Activated naive CD8-positive, alpha-beta T cell treated with anti-CD3 and anti-CD28 coated beads, Interleukin-2, amount 10 ng/mL, durations not matched to agents 7 days and 5 days (primary cell): ENCODE measurements around the gene ASZ1. TPM values are rescaled to one million over a fixed set of nuclear protein-coding genes. Genes with fewer than 3 reads are reported as not detected.

ENCODE experiments used
- ATAC-seq: fragments of 150-1000 bp; cut with Tn5 transposase; one replicate; pipeline ENCODE4 v1.10.0; 2021; ENCODE audit warnings: low read depth, moderate library complexity
- POLR2A ChIA-PET: fragments of 350-600 bp; sonication (Branson Sonifier 250); formaldehyde crosslinking; loops from one replicate; lab custom pipeline; 2021; ENCODE audit warnings: antibody characterized with exemption; lab: Charles Lee
- DNase-seq: peaks from one replicate; pipeline ENCODE4 v3.0.0; 2021
- H3K27ac Mint-ChIP-seq: one replicate; pipeline ENCODE4 v1.8.0; 2022; ENCODE audit warnings: mild to moderate bottlenecking, mixed read lengths
- H3K27me3 Mint-ChIP-seq: one replicate; pipeline ENCODE4 v1.8.0; 2022; ENCODE audit warnings: mild to moderate bottlenecking, moderate library complexity, mixed read lengths
- H3K36me3 Mint-ChIP-seq: one replicate; pipeline ENCODE4 v1.8.0; 2021; ENCODE audit warnings: mild to moderate bottlenecking, mixed read lengths
- H3K4me1 Mint-ChIP-seq: one replicate; pipeline ENCODE4 v1.8.0; 2021; ENCODE audit warnings: mixed read lengths
- H3K4me3 Mint-ChIP-seq: one replicate; pipeline ENCODE4 v1.8.0; 2022; ENCODE audit warnings: mild to moderate bottlenecking, moderate library complexity, mixed read lengths
- H3K9me3 Mint-ChIP-seq: one replicate; pipeline ENCODE4 v1.8.0; 2021; ENCODE audit warnings: mixed read lengths
- total RNA-seq, 2 experiments: library from RNA; stranded (reverse); gene quantifications; one replicate each; pipeline ENCODE4 v1.2.3, GENCODE V29; 2021

Gene ASZ1
- total RNA-seq, 2 experiments from 2014 or later, result not detected

DNA sequence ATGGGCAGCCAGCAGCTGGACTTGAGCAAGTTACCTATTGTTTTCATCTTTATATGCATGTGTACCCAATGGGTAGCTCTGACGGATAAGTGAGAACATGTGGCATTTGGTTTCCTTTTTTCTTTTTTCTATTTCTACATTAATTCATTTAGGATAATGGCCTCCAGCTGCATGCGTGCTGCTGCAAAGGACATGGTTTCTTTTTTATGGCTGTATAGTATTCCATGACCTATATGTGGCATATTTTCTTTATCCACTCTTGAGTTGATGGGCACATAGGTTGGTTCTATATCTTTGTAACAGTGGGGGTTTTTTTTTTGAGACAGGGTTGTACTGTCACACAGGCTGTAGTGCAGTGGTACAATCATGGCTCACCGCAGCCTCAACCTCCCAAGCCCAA is 37.4 kb downstream of the ASZ1 start:
- POLR2A ChIA-PET, result no interaction called here
- no peaks in the 10 kb centered on the region for H3K36me3 Mint-ChIP-seq
- H3K27ac Mint-ChIP-seq, result no peak overlapping the region
- H3K27me3 Mint-ChIP-seq, result peaks cover 3% of the 10 kb centered on the region
- DNase-seq, result no peak
- H3K4me3 Mint-ChIP-seq, result no peak overlapping the region
- H3K4me1 Mint-ChIP-seq, result no peaks in the 10 kb centered on the region
- ATAC-seq, result no peak
- peaks cover 6% of the 10 kb centered on the region for H3K9me3 Mint-ChIP-seq

- POLR2A ChIA-PET, result no interaction called here
- no peak overlapping the region for H3K4me3 Mint-ChIP-seq
- no peak overlapping the region for H3K27ac Mint-ChIP-seq
- H3K27me3 Mint-ChIP-seq, result peaks cover 3% of the 10 kb centered on the region
- ATAC-seq (no peak), DNase-seq (no peak)
- H3K4me1 Mint-ChIP-seq, result no peaks in the 10 kb centered on the region
- H3K36me3 Mint-ChIP-seq, result no peaks in the 10 kb centered on the region
- H3K9me3 Mint-ChIP-seq, result peaks cover 6% of the 10 kb centered on the region
Measured at GRCh38 chr7:117386110-117386706, 41.1 kb downstream of the ASZ1 start.

- peaks cover 3% of the 10 kb centered on the region for H3K27me3 Mint-ChIP-seq
- ATAC-seq (no peak), DNase-seq (no peak)
- no peaks in the 10 kb centered on the region for H3K4me1 Mint-ChIP-seq
- no peak overlapping the region for H3K27ac Mint-ChIP-seq
- H3K4me3 Mint-ChIP-seq, result no peak overlapping the region
- peaks cover 6% of the 10 kb centered on the region for H3K9me3 Mint-ChIP-seq
- POLR2A ChIA-PET, result no interaction called here
- no peaks in the 10 kb centered on the region for H3K36me3 Mint-ChIP-seq
Measured at GRCh38 chr7:117385363-117386109, 41.8 kb downstream of the ASZ1 start.

DNA sequence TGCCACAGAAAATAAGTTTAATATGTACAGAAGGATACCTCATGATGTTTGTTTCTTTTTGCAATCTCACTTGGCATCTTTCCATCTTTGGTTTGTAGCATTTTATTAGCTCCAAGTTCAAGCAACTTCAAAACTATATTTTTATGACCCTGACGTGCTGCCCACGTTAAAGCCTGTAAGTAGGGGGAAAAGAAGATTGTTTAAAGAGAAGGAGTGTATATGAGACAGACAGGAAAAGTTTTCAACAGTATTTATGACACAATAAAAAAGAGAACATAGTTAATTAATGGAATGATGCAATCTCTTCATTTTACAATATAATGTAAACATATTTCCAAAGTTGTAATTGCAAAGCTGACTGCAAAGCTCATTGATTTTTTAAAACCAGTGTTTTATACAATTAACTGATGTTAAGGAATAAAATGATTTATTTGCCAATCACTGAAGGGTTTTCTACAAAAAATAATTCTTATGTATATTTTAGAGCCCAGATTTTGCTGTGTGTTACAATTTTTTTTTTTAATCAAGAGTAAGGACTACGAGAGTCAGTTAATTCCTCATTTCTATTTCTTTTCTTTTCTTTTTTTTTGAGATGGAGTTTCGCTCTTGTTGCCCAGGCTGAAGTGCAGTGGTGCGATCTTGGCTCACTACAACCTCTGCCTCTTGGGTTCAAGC is 42.5 kb downstream of the ASZ1 start:
- Mint-ChIP-seq H3K4me3 (no peak overlapping the region), H3K27ac (no peak overlapping the region), H3K36me3 (no peaks in the 10 kb centered on the region), H3K9me3 (peaks cover 6% of the 10 kb centered on the region), H3K4me1 (no peaks in the 10 kb centered on the region), H3K27me3 (peaks cover 3% of the 10 kb centered on the region)
- DNase-seq, result no peak
- no peak for ATAC-seq
- POLR2A ChIA-PET, result no interaction called here

DNA sequence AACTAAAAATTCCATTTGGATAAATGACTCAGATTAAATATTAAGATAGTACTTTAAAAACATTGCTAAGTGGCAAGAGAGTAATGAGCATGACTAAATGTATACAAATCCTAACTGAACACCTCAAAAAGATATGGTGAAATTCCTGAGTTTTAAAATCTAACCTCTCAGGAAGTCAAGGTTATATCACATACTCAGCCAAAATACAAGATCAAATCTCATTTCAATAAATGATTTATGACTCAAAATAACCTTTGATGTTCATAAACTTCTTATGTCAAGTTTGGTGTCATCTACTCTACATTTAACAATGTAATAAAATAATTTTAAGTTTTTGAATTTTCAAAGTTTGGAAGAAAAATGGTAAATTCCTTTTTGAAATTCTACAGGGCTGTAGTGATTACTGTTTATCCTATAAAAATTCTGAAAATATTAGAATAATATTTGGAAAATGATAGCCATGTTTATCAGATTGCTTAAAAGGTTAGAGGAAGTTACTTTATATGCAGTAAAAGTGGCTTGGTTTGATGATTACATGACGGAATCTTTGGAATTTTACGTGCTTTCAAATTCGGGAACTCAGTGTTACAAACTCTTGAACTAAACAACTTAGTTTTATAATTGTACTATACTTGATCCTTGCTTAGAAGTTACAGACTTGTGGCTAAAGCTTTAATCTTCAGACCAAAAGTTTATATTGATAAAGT is 43.7 kb downstream of the ASZ1 start:
- DNase-seq (no peak), ATAC-seq (no peak)
- Mint-ChIP-seq H3K27ac (no peak overlapping the region), H3K9me3 (peaks cover 5% of the 10 kb centered on the region), H3K4me3 (no peak overlapping the region), H3K36me3 (no peaks in the 10 kb centered on the region), H3K4me1 (no peaks in the 10 kb centered on the region), H3K27me3 (peaks cover 2% of the 10 kb centered on the region)
- POLR2A ChIA-PET, result no interaction called here

DNA sequence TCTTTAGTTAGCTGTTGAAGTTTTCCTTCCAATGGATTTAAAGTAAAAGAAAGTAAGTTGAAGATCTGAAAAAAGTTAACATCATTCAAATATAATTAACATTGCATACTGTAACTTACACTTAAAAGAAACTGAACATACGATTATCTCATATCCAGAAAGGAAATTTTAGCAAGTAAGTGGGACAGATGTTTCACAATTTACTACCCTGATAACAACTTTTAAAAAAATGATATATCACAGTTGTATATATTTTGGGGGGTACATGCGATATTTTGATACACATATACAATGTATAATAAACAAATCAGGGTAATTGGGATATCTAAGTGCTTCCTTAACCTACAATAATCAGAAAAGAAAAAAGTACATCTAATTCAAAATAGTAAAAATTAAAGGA is 44.2 kb downstream of the ASZ1 start:
- POLR2A ChIA-PET, result no interaction called here
- Mint-ChIP-seq H3K9me3 (peaks cover 4% of the 10 kb centered on the region), H3K4me1 (no peaks in the 10 kb centered on the region), H3K36me3 (no peaks in the 10 kb centered on the region), H3K4me3 (no peak overlapping the region), H3K27ac (no peak overlapping the region), H3K27me3 (no peaks in the 10 kb centered on the region)
- DNase-seq (no peak), ATAC-seq (no peak)

DNA sequence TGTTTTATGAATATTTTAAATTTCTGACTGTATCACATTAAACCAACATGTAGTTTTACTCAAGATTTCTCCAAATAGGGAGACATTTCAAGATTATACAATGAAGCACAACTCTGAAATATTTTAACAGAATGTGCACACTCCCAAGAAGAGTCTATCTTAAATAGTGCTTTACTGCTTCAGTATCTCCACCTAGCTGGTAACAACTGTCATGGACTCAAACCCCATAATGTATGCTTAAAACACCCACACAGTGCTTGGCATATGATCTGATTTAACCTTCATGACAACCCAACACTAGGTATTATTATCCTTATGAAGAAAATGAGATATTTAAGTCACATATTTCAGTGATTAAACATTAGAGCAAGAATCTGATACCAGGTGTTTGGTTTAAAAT is 45.9 kb downstream of the ASZ1 start:
- Mint-ChIP-seq H3K27me3 (no peaks in the 10 kb centered on the region), H3K4me1 (no peaks in the 10 kb centered on the region), H3K36me3 (no peaks in the 10 kb centered on the region), H3K27ac (no peak overlapping the region), H3K9me3 (no peaks in the 10 kb centered on the region), H3K4me3 (no peak overlapping the region)
- POLR2A ChIA-PET, result no interaction called here
- no peak for ATAC-seq
- DNase-seq, result no peak

DNA sequence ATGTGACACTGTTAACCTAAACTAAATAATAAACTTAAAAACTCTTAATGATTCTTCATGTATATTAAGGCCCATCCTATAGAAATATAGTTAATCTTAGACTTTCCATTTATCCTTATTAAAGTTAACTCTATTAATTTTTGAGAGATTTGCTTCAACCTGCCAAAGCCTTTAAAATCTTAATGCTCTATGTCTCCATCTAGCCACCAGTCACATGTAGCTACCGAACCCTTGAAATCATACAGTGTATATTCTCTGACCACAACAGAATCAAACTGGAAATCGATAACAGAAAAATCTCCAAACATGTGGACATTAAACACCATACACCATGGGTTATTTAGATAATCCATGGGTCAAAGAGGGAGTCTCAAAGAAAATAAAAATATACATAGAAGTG is 51.9 kb downstream of the ASZ1 start:
- no peaks in the 10 kb centered on the region for H3K36me3 Mint-ChIP-seq

GRCh38 chr7:117372073-117372472 is 55.2 kb downstream of the ASZ1 start:
- no peaks in the 10 kb centered on the region for H3K36me3 Mint-ChIP-seq
- no peaks in the 10 kb centered on the region for H3K27me3 Mint-ChIP-seq
- no peak overlapping the region for H3K4me3 Mint-ChIP-seq
- H3K9me3 Mint-ChIP-seq, result no peaks in the 10 kb centered on the region
- ATAC-seq (no peak), DNase-seq (no peak)
- no peaks in the 10 kb centered on the region for H3K4me1 Mint-ChIP-seq
- H3K27ac Mint-ChIP-seq, result no peak overlapping the region
- POLR2A ChIA-PET, result no interaction called here

More for the DNA sequence above, 51.9 kb downstream of the ASZ1 start:
- no peak overlapping the region for H3K27ac Mint-ChIP-seq
- no peaks in the 10 kb centered on the region for H3K4me1 Mint-ChIP-seq
- H3K9me3 Mint-ChIP-seq, result no peaks in the 10 kb centered on the region
- POLR2A ChIA-PET, result no interaction called here
- no peak for ATAC-seq
- no peak for DNase-seq
- H3K27me3 Mint-ChIP-seq, result no peaks in the 10 kb centered on the region
- H3K4me3 Mint-ChIP-seq, result no peak overlapping the region

DNA sequence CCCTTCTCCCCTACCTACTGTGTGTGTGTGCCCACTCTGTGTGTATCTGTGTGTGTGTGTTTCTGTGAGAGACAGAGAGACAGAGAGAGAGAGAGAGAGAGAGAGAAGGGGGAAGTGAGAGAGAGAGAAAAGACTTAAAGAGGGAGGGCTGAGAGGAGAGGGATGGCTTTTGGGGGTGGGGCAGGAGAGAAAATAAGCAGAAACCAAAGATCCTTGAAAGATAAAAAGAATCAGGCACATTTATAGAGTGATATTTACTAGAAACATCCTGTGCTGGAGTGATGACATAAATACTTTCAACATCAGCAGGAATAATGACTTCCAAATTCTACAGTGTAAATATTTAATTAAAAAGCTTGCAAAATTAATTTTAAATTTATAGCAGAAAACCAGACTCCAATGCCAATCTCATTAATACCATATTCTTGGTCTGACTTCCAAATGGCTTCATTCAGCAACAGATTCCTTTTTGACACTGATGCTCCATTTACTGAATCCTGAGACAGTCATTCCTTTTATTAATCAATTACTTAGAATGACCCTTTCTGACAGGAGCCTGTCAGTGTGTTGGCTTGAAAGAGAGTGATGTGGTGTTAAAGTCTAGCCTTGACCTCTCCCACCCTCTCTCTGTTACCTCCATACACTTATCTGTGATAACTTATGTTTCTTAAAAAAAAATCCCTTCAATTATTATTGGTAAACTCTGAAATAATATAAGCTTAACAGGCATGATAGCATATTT is 62.8 kb downstream of the ASZ1 start:
- DNase-seq (no peak), ATAC-seq (no peak)
- Mint-ChIP-seq H3K9me3 (no peaks in the 10 kb centered on the region), H3K27me3 (no peaks in the 10 kb centered on the region), H3K4me3 (no peak overlapping the region), H3K27ac (no peak overlapping the region), H3K36me3 (no peaks in the 10 kb centered on the region), H3K4me1 (no peaks in the 10 kb centered on the region)
- POLR2A ChIA-PET, result no interaction called here

- Mint-ChIP-seq H3K27me3 (no peaks in the 10 kb centered on the region), H3K4me1 (no peaks in the 10 kb centered on the region), H3K27ac (no peak overlapping the region), H3K36me3 (no peaks in the 10 kb centered on the region), H3K4me3 (no peak overlapping the region), H3K9me3 (no peaks in the 10 kb centered on the region)
- DNase-seq (no peak), ATAC-seq (no peak)
- POLR2A ChIA-PET, result no interaction called here
Measured at GRCh38 chr7:117362294-117362888, 64.9 kb downstream of the ASZ1 start.

DNA sequence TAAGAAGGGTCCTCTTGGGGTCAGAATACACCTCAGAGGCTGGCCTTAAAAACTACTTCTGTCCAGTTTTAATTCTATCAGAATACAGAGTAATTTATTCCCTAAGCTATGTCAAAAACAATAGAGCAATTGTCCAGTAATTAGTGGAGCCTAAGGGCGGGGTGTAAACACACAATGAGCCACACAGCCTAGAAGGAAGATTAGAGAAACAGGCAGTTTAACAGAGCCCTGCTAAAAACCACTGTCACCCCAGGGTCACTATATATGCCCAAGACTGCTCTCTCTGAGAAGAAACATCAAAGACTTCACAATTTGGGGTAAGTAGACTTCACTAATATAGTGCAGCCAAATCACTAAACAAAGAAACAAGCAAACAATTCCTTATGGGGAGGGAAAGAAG is 77.3 kb downstream of the ASZ1 start:
- Mint-ChIP-seq H3K4me1 (no peaks in the 10 kb centered on the region), H3K4me3 (no peak overlapping the region), H3K27me3 (no peaks in the 10 kb centered on the region), H3K9me3 (no peaks in the 10 kb centered on the region), H3K36me3 (no peaks in the 10 kb centered on the region), H3K27ac (no peak overlapping the region)
- ATAC-seq, result no peak
- no peak for DNase-seq
- POLR2A ChIA-PET, result no interaction called here

GRCh38 chr7:117349570-117349969 is 77.7 kb downstream of the ASZ1 start:
- Mint-ChIP-seq H3K9me3 (no peaks in the 10 kb centered on the region), H3K27ac (no peak overlapping the region), H3K4me1 (no peaks in the 10 kb centered on the region), H3K36me3 (no peaks in the 10 kb centered on the region), H3K4me3 (no peak overlapping the region), H3K27me3 (no peaks in the 10 kb centered on the region)
- ATAC-seq (no peak), DNase-seq (no peak)
- POLR2A ChIA-PET, result no interaction called here
